Brain microvascular endothelial cell (primary cell): ENCODE results near the gene ATP9B.

ENCODE experiments used
- DNase-seq: peaks from one replicate; pipeline ENCODE4 v3.0.0-alpha.2; 2020
- H3K27ac ChIP-seq: fragments of 250-450 bp; sonication (Bioruptor Pico); 2 replicates; pipeline ENCODE4 v1.5.1; 2020; ENCODE audit warnings: mild to moderate bottlenecking, moderate library complexity
- H3K27me3 ChIP-seq: fragments of 250-450 bp; sonication (Bioruptor Pico); replicated peaks from 2 replicates; pipeline ENCODE4 v1.5.1; 2020; ENCODE audit warnings: mild to moderate bottlenecking
- H3K36me3 ChIP-seq: fragments of 250-450 bp; sonication (Bioruptor Pico); replicated peaks from 2 replicates; pipeline ENCODE4 v1.5.1; 2020; ENCODE audit warnings: mild to moderate bottlenecking
- H3K4me3 ChIP-seq: 2 replicates; pipeline ENCODE4 v1.5.1; 2011; ENCODE audit warnings: low read depth, mild to moderate bottlenecking, control low read depth, low read length, moderate library complexity
- CTCF ChIP-seq: IDR thresholded peaks from 2 replicates; pipeline ENCODE4 v1.5.1; 2011; ENCODE audit warnings: low read depth, mild to moderate bottlenecking, moderate library complexity, low read length, control low read depth, inconsistent platforms; ENCODE audit errors: missing control alignments
- in situ Hi-C: cut with HindIII; loops from 2 replicates; pipeline ENCODE4 v1.10.0; 2017; ENCODE audit warnings: low sequenced_read_pairs, low pct_ligation_motif_present

ATP9B gene

GRCh38 chr18:79382681-79383387 lies 313.6 kb downstream of the ATP9B start:
- Histone ChIP-seq H3K27ac (no peak overlapping the region), H3K4me3 (no peak overlapping the region), H3K36me3 (no peaks in the 10 kb centered on the region), H3K27me3 (no peaks in the 10 kb centered on the region)
- no peak for TF ChIP-seq CTCF
- in situ Hi-C loops, result loop anchor here (25.0 kb wide), 1 partner anchor 254 kb away; no protein-coding TSS in a partner anchor
- no peak for DNase-seq

GRCh38 chr18:79383388-79384056 lies 314.3 kb downstream of the ATP9B start:
- H3K27ac ChIP-seq, result no peak overlapping the region
- no peak for TF ChIP-seq CTCF
- H3K36me3 ChIP-seq, result no peaks in the 10 kb centered on the region
- in situ Hi-C loops, result loop anchor here (25.0 kb wide), 1 partner anchor 254 kb away; no protein-coding TSS in a partner anchor
- no peak for DNase-seq
- H3K27me3 ChIP-seq, result peaks cover 3% of the 10 kb centered on the region
- no peak overlapping the region for H3K4me3 ChIP-seq

GRCh38 chr18:79384151-79384807 lies 315.1 kb downstream of the ATP9B start:
- Histone ChIP-seq H3K27ac (no peak overlapping the region), H3K27me3 (peaks cover 8% of the 10 kb centered on the region), H3K36me3 (no peaks in the 10 kb centered on the region), H3K4me3 (no peak overlapping the region)
- no peak for TF ChIP-seq CTCF
- DNase-seq, result no peak
- in situ Hi-C loops, result loop anchor here (25.0 kb wide), 1 partner anchor 253 kb away; no protein-coding TSS in a partner anchor

GRCh38 chr18:79384834-79385233 lies 315.6 kb downstream of the ATP9B start:
- H3K27me3 ChIP-seq, result peaks cover 8% of the 10 kb centered on the region
- H3K36me3 ChIP-seq, result no peaks in the 10 kb centered on the region

GRCh38 chr18:79385326-79385707 lies 316.1 kb downstream of the ATP9B start:
- Histone ChIP-seq H3K27me3 (peaks cover 8% of the 10 kb centered on the region), H3K4me3 (no peak overlapping the region), H3K36me3 (no peaks in the 10 kb centered on the region), H3K27ac (no peak overlapping the region)
- DNase-seq, result no peak
- no peak for TF ChIP-seq CTCF
- in situ Hi-C loops, result loop anchor here (25.0 kb wide), 1 partner anchor 252 kb away; no protein-coding TSS in a partner anchor

More at GRCh38 chr18:79384834-79385233, 315.6 kb downstream of the ATP9B start:
- in situ Hi-C loops, result loop anchor here (25.0 kb wide), 1 partner anchor 252 kb away; no protein-coding TSS in a partner anchor
- no peak for DNase-seq
- Histone ChIP-seq H3K27ac (no peak overlapping the region), H3K4me3 (no peak overlapping the region)
- TF ChIP-seq CTCF, result no peak
